HepG2 (cell line): Measurements from ENCODE around the gene NIN. TPM values are rescaled to one million over a fixed set of nuclear protein-coding genes. Genes with fewer than 3 reads are reported as not detected.

Experiments used
- ATAC-seq: fragments of 200-7000 bp; cut with Tn5 transposase; 3 replicates; pipeline ENCODE4 v1.9.1; 2020; ENCODE audit warnings: mild to moderate bottlenecking, moderate library complexity
- BruUV-seq: library from RNA; stranded (reverse); fragments of 400-500 nt; replicated peaks from 2 replicates; lab custom pipeline; 2021; lab: Mats Ljungman, UMichigan
- CTCF ChIA-PET: fragments of 300-600 bp; formaldehyde crosslinking; extraction: SDS; loops from one replicate; lab custom pipeline; 2021; ENCODE audit warnings: low total read pairs, inconsistent platforms, low intra/inter-chr PET ratio; lab: Yijun Ruan, JAX
- POLR2A ChIA-PET: fragments of 350-600 bp; sonication (Branson Sonifier 250); formaldehyde crosslinking; loops from one replicate; lab custom pipeline; 2020; ENCODE audit warnings: antibody characterized with exemption, inconsistent platforms; lab: Yijun Ruan, JAX
- DNase-seq: peaks from one replicate; pipeline ENCODE4 v3.0.0-alpha.2; 2015; ENCODE audit warnings: low spot score
- FAIRE-seq: peaks from 3 replicates; lab custom pipeline; 2011; peaks lifted over from hg19 to GRCh38; lab: Jason Lieb, UNC
- H2AFZ ChIP-seq: one replicate; pipeline ENCODE4 v1.6.1; 2011; ENCODE audit warnings: low read length, inconsistent platforms
- H3K27ac ChIP-seq: fragments of 300-600 bp; 3 replicates; pipeline ENCODE4 v1.8.0; 2011; ENCODE audit warnings: mixed run types, mild to moderate bottlenecking, mixed read lengths, low read length, inconsistent platforms; ENCODE audit not compliant: insufficient read depth; ENCODE audit errors: extremely low read length
- H3K27me3 ChIP-seq, 2 experiments: fragments of 200-600 bp in 1 of 2; 2 replicates in 1 of 2; 3 replicates in 1 of 2; pipeline versions ENCODE4 v1.6.0 to v1.8.0; 2011; ENCODE audit warnings: low read length in 2 of 2, mild to moderate bottlenecking in 2 of 2, moderate library complexity in 2 of 2, inconsistent platforms in 1 of 2; ENCODE audit not compliant: insufficient read depth in 2 of 2, control insufficient read depth in 1 of 2
- H3K36me3 ChIP-seq, 2 experiments: fragments of 200-600 bp in 1 of 2; replicated peaks in 1 of 2; 2 replicates in 1 of 2; 3 replicates in 1 of 2; pipeline versions ENCODE4 v1.5.1 to v1.8.0; 2011; ENCODE audit warnings: low read length in 2 of 2, inconsistent platforms in 1 of 2; ENCODE audit not compliant: insufficient read depth in 2 of 2, control insufficient read depth in 1 of 2
- H3K4me1 ChIP-seq: 2 replicates; pipeline ENCODE4 v1.5.1; 2012; ENCODE audit warnings: low read length, inconsistent platforms; ENCODE audit not compliant: insufficient read depth
- H3K4me2 ChIP-seq: 2 replicates; pipeline ENCODE4 v1.6.0; 2011; ENCODE audit warnings: low read depth, low read length, inconsistent platforms
- H3K4me3 ChIP-seq, 3 experiments: fragments of 200-600 bp in 1 of 3; sonication (generic), shearing (Covaris generic) in 1 of 3; replicated peaks in 1 of 3; 2 replicates each; pipeline ENCODE4 v1.5.1; 2011 to 2016; ENCODE audit warnings: low read length in 3 of 3, inconsistent platforms in 2 of 3, low read depth in 2 of 3, mild to moderate bottlenecking in 2 of 3, control low read depth in 1 of 3, mixed read lengths in 1 of 3; ENCODE audit not compliant: insufficient read depth in 1 of 3
- H3K79me2 ChIP-seq: one replicate; pipeline ENCODE4 v1.6.1; 2011; ENCODE audit warnings: low read length, inconsistent platforms; ENCODE audit not compliant: insufficient read depth
- H3K9ac ChIP-seq: 2 replicates; pipeline ENCODE4 v1.6.0; 2011; ENCODE audit warnings: mild to moderate bottlenecking, low read depth, low read length, inconsistent platforms; ENCODE audit not compliant: insufficient read depth
- H3K9me3 ChIP-seq: 2 replicates; pipeline ENCODE4 v1.5.1; 2012; ENCODE audit warnings: mild to moderate bottlenecking, low read length
- H4K20me1 ChIP-seq: 2 replicates; pipeline ENCODE4 v1.6.0; 2011; ENCODE audit warnings: inconsistent platforms, mild to moderate bottlenecking, low read length, moderate library complexity; ENCODE audit not compliant: insufficient read depth
- CTCF ChIP-seq: sonication (generic); formaldehyde crosslinking; IDR thresholded peaks from 2 replicates; pipeline ENCODE4 v1.5.0; 2020; ENCODE audit warnings: mild to moderate bottlenecking, missing genetic modification reagents, moderate library complexity
- EED ChIP-seq: sonication (generic); formaldehyde crosslinking; IDR thresholded peaks from 2 replicates; pipeline ENCODE4 v1.5.0; 2020; ENCODE audit warnings: mild to moderate bottlenecking, missing genetic modification reagents
- FOXK1 ChIP-seq: sonication (generic); formaldehyde crosslinking; IDR thresholded peaks from 2 replicates; pipeline ENCODE4 v1.4.0; 2020; ENCODE audit warnings: low read depth, missing genetic modification reagents, borderline replicate concordance
- HNF4A ChIP-seq: sonication (generic); formaldehyde crosslinking; IDR thresholded peaks from 2 replicates; pipeline ENCODE4 v1.4.0; 2020; ENCODE audit warnings: missing genetic modification reagents
- NFYC ChIP-seq: IDR thresholded peaks from 2 replicates; pipeline ENCODE4 v1.6.1; 2016; ENCODE audit warnings: missing genetic modification reagents, missing compliant biosample characterization
- PCBP2 ChIP-seq: fragments of 200-400 bp; formaldehyde crosslinking; optimal IDR thresholded peaks from 2 replicates; pipeline ENCODE3; 2018; ENCODE audit warnings: low read length, low read depth; ENCODE audit not compliant: poor library complexity, severe bottlenecking
- SMC3 ChIP-seq: IDR thresholded peaks from 2 replicates; pipeline ENCODE4 v1.6.1; 2011; ENCODE audit warnings: low read length, improper control_type of control experiment
- SRY ChIP-seq: sonication (generic); formaldehyde crosslinking; IDR thresholded peaks from 2 replicates; pipeline ENCODE4 v1.8.0; 2022; ENCODE audit warnings: mild to moderate bottlenecking, missing genetic modification reagents
- STAG1 ChIP-seq: sonication (generic); formaldehyde crosslinking; IDR thresholded peaks from 2 replicates; pipeline ENCODE4 v1.4.0; 2020; ENCODE audit warnings: missing genetic modification reagents
- TARDBP ChIP-seq: sonication (generic); formaldehyde crosslinking; IDR thresholded peaks from 2 replicates; pipeline ENCODE4 v1.8.0; 2022; ENCODE audit warnings: mild to moderate bottlenecking, missing genetic modification reagents
- ZNF430 ChIP-seq: sonication (generic); formaldehyde crosslinking; IDR thresholded peaks from 2 replicates; pipeline ENCODE4 v1.9.0; 2021; ENCODE audit warnings: mild to moderate bottlenecking, missing genetic modification reagents
- ZNF577 ChIP-seq: sonication (generic); formaldehyde crosslinking; IDR thresholded peaks from 2 replicates; pipeline ENCODE4 v1.4.0; 2020; ENCODE audit warnings: mild to moderate bottlenecking, low read depth, missing genetic modification reagents, borderline replicate concordance
- ZNF660 ChIP-seq: sonication (generic); formaldehyde crosslinking; IDR thresholded peaks from 2 replicates; pipeline ENCODE4 v1.5.1; 2020; ENCODE audit warnings: mild to moderate bottlenecking, low read depth, missing genetic modification reagents, borderline replicate concordance
- WGBS: methylation state at CpG from one replicate; pipeline ENCODE4 v1.1.6; 2017; ENCODE audit warnings: low lambda C conversion rate; 5-methylcytosine and 5-hydroxymethylcytosine counted together
- in situ Hi-C: cut with HindIII; loops from 2 replicates; pipeline ENCODE4 v1.10.0; 2017; ENCODE audit warnings: low pct_unique_long_range_greater_than_20kb; ENCODE audit not compliant: extremely low pct_ligation_motif_present
- intact Hi-C: fragments of 100-400 bp; cut with micrococcal nuclease; formaldehyde crosslinking; loops from one replicate; pipeline ENCODE4 v1.10.0; 2022; ENCODE audit not compliant: unreplicated experiment
- polyA plus RNA-seq, 8 experiments: library from polyadenylated mRNA; depleted of rRNA in 3 of 8; stranded (reverse) in 7 of 8; unstranded in 1 of 8; fragments of >200 nt; fragmentation: Illumina TruSeq in 4 of 8; extraction: Trizol in 4 of 8; gene quantifications; 2 replicates each; pipeline versions ENCODE4 v1.2.1 to v1.2.3, GENCODE V29; 2011 to 2016; ENCODE audit warnings: low read depth in 4 of 8, missing spikeins in 1 of 8, mixed read lengths in 1 of 8; ENCODE audit not compliant: insufficient read depth in 1 of 8
- total RNA-seq, 5 experiments: library from RNA; depleted of rRNA; stranded (reverse); fragments of >200 nt; fragmentation: Illumina TruSeq; extraction: Trizol; gene quantifications; 2 replicates each; pipeline ENCODE4 v1.2.3, GENCODE V29; 2016; ENCODE audit warnings: low read depth in 1 of 5

The NIN gene
- total and polyA plus RNA-seq, 2 of the 13 experiments (the other 11 are each of a cell fraction or from before 2014, with no cell fraction given) = 2.8 to 9.7 TPM

- 58% methylated on average over 6 of the region's 7 CpGs for WGBS
- H3K9ac ChIP-seq = no peak overlapping the region
- no peak overlapping the region for H3K27ac ChIP-seq
- no peak for TF ChIP-seq NFYC
- no peak for TF ChIP-seq TARDBP (CRISPR knock-in tag)
- no peak for TF ChIP-seq EED (CRISPR knock-in tag)
- no peaks in the 10 kb centered on the region for H4K20me1 ChIP-seq
- H3K4me1 ChIP-seq = no peaks in the 10 kb centered on the region
- DNase-seq (no peak), ATAC-seq (no peak), FAIRE-seq (no peak)
- BruUV-seq = no TSS peak
- no peaks in the 10 kb centered on the region; a peak in 1 of 5 replicates for H3K36me3 ChIP-seq
- no peaks in the 10 kb centered on the region for H3K79me2 ChIP-seq
- POLR2A ChIA-PET = no interaction called here
- intact Hi-C loops = no loop called here
- no peak overlapping the region for H3K4me3 ChIP-seq
- no peaks in the 10 kb centered on the region for H3K27me3 ChIP-seq
- H2AFZ ChIP-seq = no peak overlapping the region
- no peak overlapping the region for H3K4me2 ChIP-seq
- in situ Hi-C loops = no loop called here
- CTCF ChIA-PET = no interaction called here
- no peaks in the 10 kb centered on the region for H3K9me3 ChIP-seq
These were observed 113.2 kb downstream of the NIN start for GRCh38 chr14:50717811-50718210.

- FAIRE-seq (peak; percentile 39), ATAC-seq (peak; percentile 67), DNase-seq (peak; percentile 12)
- CTCF ChIA-PET = interaction anchor here (1.2 kb wide), 1 partner anchor 115 kb away, joined by 6 read pairs; no protein-coding TSS in a partner anchor
- no peaks in the 10 kb centered on the region for H4K20me1 ChIP-seq
- intact Hi-C loops (loop anchor here (1.0 to 2.0 kb wide), 2 partner anchors 96 to 172 kb away; no protein-coding TSS in a partner anchor), in situ Hi-C loops (no loop called here)
- no peaks in the 10 kb centered on the region for H3K79me2 ChIP-seq
- H3K36me3 ChIP-seq = no peaks in the 10 kb centered on the region
- no peak overlapping the region for H3K4me2 ChIP-seq
- POLR2A ChIA-PET = no interaction called here
- H3K27ac ChIP-seq = no peak overlapping the region
- no peak overlapping the region for H2AFZ ChIP-seq
- H3K4me3 ChIP-seq = no peak overlapping the region
- WGBS = 50% methylated on average over 2 of the region's 2 CpGs
- H3K9ac ChIP-seq = no peak overlapping the region
- H3K27me3 ChIP-seq = no peaks in the 10 kb centered on the region
- H3K4me1 ChIP-seq = no peaks in the 10 kb centered on the region
- no peak for TF ChIP-seq PCBP2
- no peak for TF ChIP-seq HNF4A (CRISPR knock-in tag)
- TF ChIP-seq FOXK1 (CRISPR knock-in tag) = no peak
- TF ChIP-seq ZNF660 = no peak
- TF ChIP-seq ZNF430 (CRISPR knock-in tag) = no peak
- TF ChIP-seq ZNF577 (CRISPR knock-in tag) = no peak
- peak; percentile 53 for TF ChIP-seq CTCF (CRISPR knock-in tag)
- TF ChIP-seq SRY (CRISPR knock-in tag) = no peak
- TF ChIP-seq SMC3 = peak; percentile 18; the same call in 1 of the 2 replicates
- peak; percentile 40 for TF ChIP-seq STAG1 (CRISPR knock-in tag)
- no TSS peak for BruUV-seq
- no peaks in the 10 kb centered on the region for H3K9me3 ChIP-seq
These were observed 116.4 kb downstream of the NIN start for GRCh38 chr14:50714450-50715073.
